ENCODE measurements around the gene RAD51B. TPM values are rescaled to one million over a fixed set of nuclear protein-coding genes. Genes with fewer than 3 reads are reported as not detected.

Gene RAD51B
- total and polyA plus RNA-seq, 9 of the 15 experiments (the other 6 are each of a cell fraction or from before 2014, with no cell fraction given): 8.5 to 17.3 (median 11.3) TPM

DNA sequence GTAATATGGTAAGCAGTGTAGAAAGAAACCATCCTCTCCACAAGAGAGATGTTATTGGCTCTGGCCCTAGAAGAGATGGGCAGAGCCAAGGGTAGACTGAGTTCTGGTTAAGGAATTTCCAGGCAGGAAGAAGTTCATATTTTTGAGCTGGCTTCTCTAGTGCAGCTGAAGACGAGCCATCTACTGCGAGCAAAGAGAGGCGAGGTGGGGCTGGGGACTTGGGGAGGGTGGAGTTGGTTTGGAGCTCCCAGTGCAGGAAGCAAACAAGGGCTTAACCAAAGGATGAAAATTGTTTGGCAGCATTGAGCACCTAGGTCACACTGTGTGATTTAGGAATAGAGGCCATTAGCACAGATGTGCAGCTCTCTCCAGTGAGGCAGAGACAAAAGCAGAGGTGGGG is 733.7 kb downstream of the RAD51B start:
- in situ Hi-C loops (cut with MboI): no loop called here
- H3K9me3 ChIP-seq (replicated peaks; ENCODE audit: control insufficient read depth, insufficient read depth, low read depth, low read length): 0 out of 2 replicates have a peak, but pooled peaks cover 2% of the 10 kb centered on the region
- H3K27me3 ChIP-seq (ENCODE audit: control insufficient read depth in 2 of 2, insufficient read depth in 2 of 2, low read length in 2 of 2): peaks cover 0 to 15% of the 10 kb centered on the region in 2 experiments; a peak in 3 of 5 replicates
- no peak for DNase-seq (ENCODE audit: extremely low read depth in 1 of 4, low spot score in 3 of 4)
- H4K20me1 ChIP-seq (replicated peaks; ENCODE audit: control insufficient read depth, insufficient read depth, low read length): peaks cover 3% of the 10 kb centered on the region; the same call in 1 of the 2 replicates
- H3K79me2 ChIP-seq (ENCODE audit: control insufficient read depth, insufficient read depth, low read length): no peaks in the 10 kb centered on the region
- WGBS (ENCODE audit: insufficient coverage, low coverage, missing lambda C conversion rate): 7% methylated on average over 3 of the region's 3 CpGs
- H3K9ac ChIP-seq (ENCODE audit: insufficient read depth in 1 of 2, low read depth in 2 of 2, low read length in 2 of 2): no peak overlapping the region
- no peaks in the 10 kb centered on the region for H3K36me3 ChIP-seq (ENCODE audit: control insufficient read depth, insufficient read depth, low read length)
- BruUV-seq (replicated peaks): no TSS peak
- peaks cover 0 to 2% of the 10 kb centered on the region in 2 experiments; a peak in 2 of 5 replicates for H3K4me1 ChIP-seq (replicated peaks in 1 of 2; ENCODE audit: control insufficient read depth in 2 of 2, insufficient read depth in 2 of 2, low read length in 2 of 2)
- TF ChIP-seq, protein P1, sequence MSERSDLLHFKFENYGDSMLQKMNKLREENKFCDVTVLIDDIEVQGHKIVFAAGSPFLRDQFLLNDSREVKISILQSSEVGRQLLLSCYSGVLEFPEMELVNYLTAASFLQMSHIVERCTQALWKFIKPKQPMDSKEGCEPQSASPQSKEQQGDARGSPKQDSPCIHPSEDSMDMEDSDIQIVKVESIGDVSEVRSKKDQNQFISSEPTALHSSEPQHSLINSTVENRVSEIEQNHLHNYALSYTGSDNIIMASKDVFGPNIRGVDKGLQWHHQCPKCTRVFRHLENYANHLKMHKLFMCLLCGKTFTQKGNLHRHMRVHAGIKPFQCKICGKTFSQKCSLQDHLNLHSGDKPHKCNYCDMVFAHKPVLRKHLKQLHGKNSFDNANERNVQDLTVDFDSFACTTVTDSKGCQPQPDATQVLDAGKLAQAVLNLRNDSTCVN (CRISPR knock-in tag; IDR thresholded peaks at IDR 0.05): no peak
- TF ChIP-seq BRF1 (IDR thresholded peaks at IDR 0.05; ENCODE audit: borderline replicate concordance, extremely low read depth, insufficient read length) (no peak), CHCHD3 (CRISPR knock-in tag; IDR thresholded peaks at IDR 0.05) (no peak), POU5F1 (IDR thresholded peaks at IDR 0.05; ENCODE audit: borderline replicate concordance, low read depth, low read length, partially characterized antibody) (no peak), CAMTA2 (CRISPR knock-in tag; conservative IDR thresholded peaks at IDR 0.05) (no peak), BRCA1 (IDR thresholded peaks at IDR 0.05) (no peak), BRCA1 (CRISPR knock-in tag; IDR thresholded peaks at IDR 0.05) (no peak), PYGO2 (tag; IDR thresholded peaks at IDR 0.05) (no peak), SMAD1 (IDR thresholded peaks at IDR 0.05; ENCODE audit: low read depth, low read length, partially characterized antibody) (no peak), PHF21A (IDR thresholded peaks at IDR 0.05; ENCODE audit: borderline replicate concordance, low read depth) (no peak), NR2F6 (CRISPR knock-in tag; IDR thresholded peaks at IDR 0.05) (no peak), BHLHE40 (IDR thresholded peaks at IDR 0.05; ENCODE audit: low read length) (no peak), MBD2 (IDR thresholded peaks at IDR 0.05; ENCODE audit: borderline replicate concordance, low read depth) (no peak)
- TF ChIP-seq, protein P2, sequence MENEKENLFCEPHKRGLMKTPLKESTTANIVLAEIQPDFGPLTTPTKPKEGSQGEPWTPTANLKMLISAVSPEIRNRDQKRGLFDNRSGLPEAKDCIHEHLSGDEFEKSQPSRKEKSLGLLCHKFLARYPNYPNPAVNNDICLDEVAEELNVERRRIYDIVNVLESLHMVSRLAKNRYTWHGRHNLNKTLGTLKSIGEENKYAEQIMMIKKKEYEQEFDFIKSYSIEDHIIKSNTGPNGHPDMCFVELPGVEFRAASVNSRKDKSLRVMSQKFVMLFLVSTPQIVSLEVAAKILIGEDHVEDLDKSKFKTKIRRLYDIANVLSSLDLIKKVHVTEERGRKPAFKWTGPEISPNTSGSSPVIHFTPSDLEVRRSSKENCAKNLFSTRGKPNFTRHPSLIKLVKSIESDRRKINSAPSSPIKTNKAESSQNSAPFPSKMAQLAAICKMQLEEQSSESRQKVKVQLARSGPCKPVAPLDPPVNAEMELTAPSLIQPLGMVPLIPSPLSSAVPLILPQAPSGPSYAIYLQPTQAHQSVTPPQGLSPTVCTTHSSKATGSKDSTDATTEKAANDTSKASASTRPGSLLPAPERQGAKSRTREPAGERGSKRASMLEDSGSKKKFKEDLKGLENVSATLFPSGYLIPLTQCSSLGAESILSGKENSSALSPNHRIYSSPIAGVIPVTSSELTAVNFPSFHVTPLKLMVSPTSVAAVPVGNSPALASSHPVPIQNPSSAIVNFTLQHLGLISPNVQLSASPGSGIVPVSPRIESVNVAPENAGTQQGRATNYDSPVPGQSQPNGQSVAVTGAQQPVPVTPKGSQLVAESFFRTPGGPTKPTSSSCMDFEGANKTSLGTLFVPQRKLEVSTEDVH (IDR thresholded peaks at IDR 0.05; ENCODE audit: low read depth, partially characterized antibody): no peak
- H3K4me2 ChIP-seq (ENCODE audit: insufficient read depth, low read length): no peak overlapping the region
- H3K4me3 ChIP-seq: no peak overlapping the region
- ChIA-PET POLR2A (interaction anchor here (1.0 kb wide), 1 partner anchor 13 kb away, joined by 3 read pairs; no protein-coding TSS in a partner anchor), CTCF (ENCODE audit: low intra/inter-chr PET ratio) (no interaction called here)
- FAIRE-seq: no peak
- H3K9me1 ChIP-seq (ENCODE audit: control insufficient read depth, insufficient read depth, low read length): no peaks in the 10 kb centered on the region
- H2AFZ ChIP-seq (ENCODE audit: low read depth, low read length): no peak overlapping the region
- no peak overlapping the region for H3K27ac ChIP-seq (ENCODE audit: extremely low read depth, low read depth, low read length)
- no peak for ATAC-seq
- intact Hi-C loops (cut with micrococcal nuclease): no loop called here

Measured in K562 (cell line).